GM12878 (cell line): ENCODE measurements around the gene ARMC9. TPM values are rescaled to one million over a fixed set of nuclear protein-coding genes. Genes with fewer than 3 reads are reported as not detected.

Source experiments
- ATAC-seq: fragments of 200-7000 bp; cut with Tn5 transposase; 3 replicates; pipeline ENCODE4 v1.9.1; 2020; ENCODE audit warnings: mild to moderate bottlenecking, moderate library complexity
- BruUV-seq: library from RNA; stranded (reverse); fragments of 400-500 nt; replicated peaks from 2 replicates; lab custom pipeline; 2021; lab: Mats Ljungman, UMichigan
- CTCF ChIA-PET: fragments of 300-600 bp; sonication (Branson Sonifier 250); formaldehyde crosslinking; extraction: SDS; loops from one replicate; lab custom pipeline; 2021; ENCODE audit warnings: inconsistent platforms; lab: Yijun Ruan, JAX
- POLR2A ChIA-PET: fragments of 350-600 bp; formaldehyde crosslinking; extraction: SDS; loops from one replicate; lab custom pipeline; 2021; ENCODE audit warnings: inconsistent platforms; lab: Charles Lee
- RAD21 ChIA-PET: fragments of 300-600 bp; sonication (Branson Sonifier 250); formaldehyde crosslinking; loops from one replicate; lab custom pipeline; 2023; ENCODE audit warnings: antibody characterized with exemption; ENCODE audit not compliant: unreplicated experiment; lab: Charles Lee
- SMC1A ChIA-PET: fragments of 300-600 bp; sonication (Branson Sonifier 250); formaldehyde crosslinking; loops from one replicate; lab custom pipeline; 2023; ENCODE audit not compliant: unreplicated experiment, uncharacterized antibody; lab: Charles Lee
- DNase-seq: peaks from one replicate; pipeline ENCODE4 v3.0.0-alpha.2; 2011; ENCODE audit warnings: low read depth, low spot score
- FAIRE-seq: peaks from 3 replicates; lab custom pipeline; 2011; peaks lifted over from hg19 to GRCh38; lab: Jason Lieb, UNC
- H2AFZ ChIP-seq: 2 replicates; pipeline ENCODE4 v1.6.0; 2011; ENCODE audit warnings: low read depth, low read length, control low read depth; ENCODE audit not compliant: control insufficient read depth
- H3K27ac ChIP-seq: 2 replicates; pipeline ENCODE4 v1.5.1; 2011; ENCODE audit warnings: control low read depth; ENCODE audit not compliant: control insufficient read depth, insufficient read depth
- H3K27me3 ChIP-seq, 2 experiments: replicated peaks in 1 of 2; 2 replicates each; pipeline versions ENCODE4 v1.6.0 to v1.6.1; 2011; ENCODE audit warnings: low read length in 1 of 2; ENCODE audit not compliant: control insufficient read depth in 2 of 2, insufficient read depth in 2 of 2
- H3K36me3 ChIP-seq, 2 experiments: 2 replicates each; pipeline ENCODE4 v1.5.1; 2011; ENCODE audit warnings: low read length in 1 of 2; ENCODE audit not compliant: control insufficient read depth in 2 of 2, insufficient read depth in 2 of 2
- H3K4me1 ChIP-seq: 2 replicates; pipeline ENCODE4 v1.6.1; 2011; ENCODE audit warnings: mild to moderate bottlenecking, low read length, moderate library complexity, mixed read lengths; ENCODE audit not compliant: control insufficient read depth, insufficient read depth
- H3K4me2 ChIP-seq: 2 replicates; pipeline ENCODE4 v1.6.0; 2011; ENCODE audit warnings: control low read depth; ENCODE audit not compliant: control insufficient read depth, insufficient read depth
- H3K4me3 ChIP-seq: fragments of 200-600 bp; sonication (generic); 2 replicates; pipeline ENCODE4 v1.5.1; 2016
- H3K79me2 ChIP-seq: 2 replicates; pipeline ENCODE4 v1.6.0; 2011; ENCODE audit warnings: low read length; ENCODE audit not compliant: control insufficient read depth, insufficient read depth
- H3K9ac ChIP-seq: 2 replicates; pipeline ENCODE4 v1.8.0; 2011; ENCODE audit warnings: low read length, control low read depth, mixed read lengths; ENCODE audit not compliant: control insufficient read depth, insufficient read depth
- H3K9me3 ChIP-seq: replicated peaks from 3 replicates; pipeline ENCODE4 v1.5.1; 2011; ENCODE audit warnings: mild to moderate bottlenecking, low read length; ENCODE audit not compliant: control insufficient read depth, insufficient read depth
- H4K20me1 ChIP-seq: 2 replicates; pipeline ENCODE4 v1.6.0; 2011; ENCODE audit not compliant: control insufficient read depth, insufficient read depth
- E2F4 ChIP-seq: IDR thresholded peaks from 2 replicates; pipeline ENCODE4 v1.6.1; 2012; ENCODE audit warnings: low read depth, low read length, improper control_type of control experiment
- HDAC6 ChIP-seq: fragments of 200-600 bp; sonication (generic); IDR thresholded peaks from one replicate; pipeline ENCODE4 v1.8.0; 2017; ENCODE audit warnings: antibody characterized with exemption; ENCODE audit not compliant: unreplicated experiment
- MTA2 ChIP-seq: fragments of 450-650 bp; IDR thresholded peaks from 2 replicates; pipeline ENCODE4 v1.6.1; 2016; ENCODE audit warnings: low read depth, mild to moderate bottlenecking, moderate library complexity
- NFXL1 ChIP-seq: fragments of 450-650 bp; IDR thresholded peaks from 2 replicates; pipeline ENCODE4 v1.6.1; 2017; ENCODE audit warnings: antibody characterized with exemption, mild to moderate bottlenecking, borderline replicate concordance
- PAX8 ChIP-seq: fragments of 450-650 bp; IDR thresholded peaks from 2 replicates; pipeline ENCODE4 v1.6.1; 2017; ENCODE audit warnings: mild to moderate bottlenecking, moderate library complexity
- PKNOX1 ChIP-seq: fragments of 450-650 bp; IDR thresholded peaks from 2 replicates; pipeline ENCODE4 v1.6.1; 2016; ENCODE audit warnings: mild to moderate bottlenecking
- RFX5 ChIP-seq: IDR thresholded peaks from 2 replicates; pipeline ENCODE4 v1.6.1; 2011; ENCODE audit warnings: low read depth, low read length, improper control_type of control experiment
- SUPT20H ChIP-seq: IDR thresholded peaks from 2 replicates; pipeline ENCODE4 v1.6.1; 2011; ENCODE audit warnings: low read depth, mild to moderate bottlenecking, low read length, moderate library complexity, borderline replicate concordance; ENCODE audit not compliant: control insufficient read depth
- USF1 ChIP-seq: IDR thresholded peaks from 2 replicates; pipeline ENCODE4 v1.6.1; 2011; ENCODE audit warnings: borderline replicate concordance, low read depth, mild to moderate bottlenecking, moderate library complexity, mixed read lengths, low read length; ENCODE audit not compliant: insufficient read depth; ENCODE audit errors: extremely low read length
- YBX1 ChIP-seq: fragments of 450-650 bp; IDR thresholded peaks from 2 replicates; pipeline ENCODE4 v1.6.1; 2016; ENCODE audit warnings: antibody characterized with exemption
- ZBTB11 ChIP-seq: fragments of 450-650 bp; formaldehyde crosslinking; IDR thresholded peaks from 2 replicates; pipeline ENCODE4 v1.5.0; 2022; ENCODE audit warnings: mild to moderate bottlenecking, missing genetic modification characterization
- ZNF24 ChIP-seq: fragments of 450-650 bp; IDR thresholded peaks from 2 replicates; pipeline ENCODE4 v1.6.1; 2017; ENCODE audit warnings: antibody characterized with exemption, mild to moderate bottlenecking
- WGBS: methylation state at CpG from one replicate; pipeline ENCODE4 v1.1.6; 2016; ENCODE audit warnings: low lambda C conversion rate; ENCODE audit not compliant: insufficient replicate concordance, insufficient coverage; ENCODE audit errors: missing lambda C conversion rate; 5-methylcytosine and 5-hydroxymethylcytosine counted together
- in situ Hi-C: fragments of 300-500 bp; cut with MboI; formaldehyde crosslinking; loops from 9 replicates; pipeline ENCODE4 v1.14.3; 2018; ENCODE audit warnings: mixed read lengths
- intact Hi-C: fragments of 100-400 bp; cut with micrococcal nuclease; formaldehyde crosslinking; loops from one replicate; pipeline ENCODE4 v1.14.2; 2022; ENCODE audit not compliant: unreplicated experiment
- polyA plus RNA-seq, 11 experiments: library from polyadenylated mRNA; depleted of rRNA in 4 of 11; unstranded in 6 of 11; stranded (reverse) in 5 of 11; fragments of >200 nt; fragmentation: Nextera tagmentation in 4 of 11; fragmentation: Illumina TruSeq in 1 of 11; extraction: Ambion mirVana in 4 of 11; extraction: Trizol in 1 of 11; gene quantifications; 1 replicate in 1 of 11; 2 replicates in 10 of 11; pipeline versions ENCODE4 v1.2.1 to v1.2.3, GENCODE V29; 2011 to 2016; ENCODE audit warnings: inconsistent platforms in 2 of 11, missing spikeins in 2 of 11, low read depth in 1 of 11
- total RNA-seq, 4 experiments: library from RNA; depleted of rRNA in 3 of 4; stranded (reverse); fragments of >200 nt in 3 of 4; fragmentation: Illumina TruSeq in 1 of 4; extraction: Trizol in 1 of 4; gene quantifications; 2 replicates each; pipeline versions ENCODE4 v1.2.1 to v1.2.3, GENCODE V29; 2013 to 2021

ARMC9 gene
- total and polyA plus RNA-seq, 10 of the 15 experiments (the other 5 are each of a cell fraction or from before 2014, with no cell fraction given), result 3.8 to 21.8 (median 10.4) TPM

GRCh38 chr2:231296401-231296974 is 98.1 kb downstream of the ARMC9 start:
- no peak for FAIRE-seq
- H3K4me1 ChIP-seq, result peaks cover 40% of the 10 kb centered on the region
- RAD21 ChIA-PET, result interaction anchor here (0.7 to 2.9 kb wide), 7 partner anchors 69 to 192 kb away, joined by 3 to 15 read pairs (median 9); partner anchors contain the start of gene B3GNT7
- TF ChIP-seq HDAC6 (no peak), E2F4 (no peak), ZBTB11 (no peak), YBX1 (no peak), RFX5 (no peak), ZNF24 (no peak), PAX8 (no peak), PKNOX1 (no peak), MTA2 (no peak), NFXL1 (no peak), SUPT20H (no peak), USF1 (no peak)

More at GRCh38 chr2:231296401-231296974, 98.1 kb downstream of the ARMC9 start:
- Histone ChIP-seq H3K79me2 (no peaks in the 10 kb centered on the region), H3K27me3 (no peaks in the 10 kb centered on the region), H4K20me1 (no peaks in the 10 kb centered on the region), H3K4me3 (no peak overlapping the region), H3K4me2 (no peak overlapping the region), H3K9me3 (no peaks in the 10 kb centered on the region), H3K36me3 (no peaks in the 10 kb centered on the region; a peak in 1 of 4 replicates), H2AFZ (no peak overlapping the region), H3K9ac (no peak overlapping the region), H3K27ac (no peak overlapping the region)
- no TSS peak for BruUV-seq
- intact Hi-C loops (loop anchor here (5.0 kb wide), 1 partner anchor 194 kb away; no protein-coding TSS in a partner anchor), in situ Hi-C loops (no loop called here)
- SMC1A ChIA-PET, result interaction anchor here (0.9 to 6.9 kb wide), 14 partner anchors 10 to 193 kb away, joined by 3 to 43 read pairs (median 6); partner anchors contain the start of gene B3GNT7
- CTCF ChIA-PET, result interaction anchor here (1.1 to 7.5 kb wide), 22 partner anchors 10 to 194 kb away, joined by 3 to 82 read pairs (median 5); partner anchors contain the start of gene B3GNT7
- POLR2A ChIA-PET, result interaction anchor here (0.8 to 1.5 kb wide), 4 partner anchors 10 to 104 kb away, joined by 3 to 11 read pairs (median 4); partner anchors contain the start of gene B3GNT7
- no peak for ATAC-seq
- WGBS, result 78% methylated on average over 13 of the region's 13 CpGs
- no peak for DNase-seq
